Nephron progenitor cell (in vitro differentiated cells): ENCODE data around the gene HS3ST2.

ENCODE experiments used
- DNase-seq: peaks from one replicate; pipeline ENCODE4 v3.0.0; 2021
- H3K27ac Mint-ChIP-seq: 2 replicates; pipeline ENCODE4 v1.8.0; 2021; ENCODE audit warnings: mild to moderate bottlenecking, moderate library complexity, mixed read lengths
- H3K27me3 Mint-ChIP-seq: 2 replicates; pipeline ENCODE4 v1.8.0; 2021; ENCODE audit warnings: mild to moderate bottlenecking, low read depth, mixed read lengths; ENCODE audit not compliant: poor library complexity
- H3K36me3 Mint-ChIP-seq: 2 replicates; pipeline ENCODE4 v1.8.0; 2021; ENCODE audit warnings: low read depth, mixed read lengths
- H3K4me1 Mint-ChIP-seq: 2 replicates; pipeline ENCODE4 v1.8.0; 2021; ENCODE audit warnings: mixed read lengths
- H3K4me3 Mint-ChIP-seq: 2 replicates; pipeline ENCODE4 v1.8.0; 2021; ENCODE audit warnings: mild to moderate bottlenecking, moderate library complexity, mixed read lengths
- H3K9me3 Mint-ChIP-seq: 2 replicates; pipeline ENCODE4 v1.8.0; 2021; ENCODE audit warnings: mild to moderate bottlenecking, moderate library complexity, mixed read lengths
- CTCF ChIP-seq: fragments of 200-600 bp; sonication (generic); IDR thresholded peaks from 2 replicates; pipeline ENCODE4 v1.5.0; 2021; ENCODE audit warnings: antibody characterized with exemption

The HS3ST2 gene

GRCh38 chr16:22786691-22787090 lies 27.3 kb upstream of the HS3ST2 start:
- no peak overlapping the region for H3K4me3 Mint-ChIP-seq

GRCh38 chr16:22787466-22788192 lies 26.3 kb upstream of the HS3ST2 start:
- H3K27me3 Mint-ChIP-seq, result peaks cover 4% of the 10 kb centered on the region
- no peak overlapping the region for H3K4me3 Mint-ChIP-seq
- H3K27ac Mint-ChIP-seq, result peak overlapping the region; percentile 10
- no peak for DNase-seq
- H3K36me3 Mint-ChIP-seq, result no peaks in the 10 kb centered on the region
- no peak for TF ChIP-seq CTCF
- H3K4me1 Mint-ChIP-seq, result peaks cover 6% of the 10 kb centered on the region
- no peaks in the 10 kb centered on the region for H3K9me3 Mint-ChIP-seq

More at GRCh38 chr16:22786691-22787090, 27.3 kb upstream of the HS3ST2 start:
- H3K9me3 Mint-ChIP-seq, result no peaks in the 10 kb centered on the region
- H3K27ac Mint-ChIP-seq, result no peak overlapping the region
- no peaks in the 10 kb centered on the region for H3K36me3 Mint-ChIP-seq
- DNase-seq, result no peak
- TF ChIP-seq CTCF, result no peak
- H3K27me3 Mint-ChIP-seq, result peaks cover 4% of the 10 kb centered on the region
- H3K4me1 Mint-ChIP-seq, result peaks cover 10% of the 10 kb centered on the region

DNA sequence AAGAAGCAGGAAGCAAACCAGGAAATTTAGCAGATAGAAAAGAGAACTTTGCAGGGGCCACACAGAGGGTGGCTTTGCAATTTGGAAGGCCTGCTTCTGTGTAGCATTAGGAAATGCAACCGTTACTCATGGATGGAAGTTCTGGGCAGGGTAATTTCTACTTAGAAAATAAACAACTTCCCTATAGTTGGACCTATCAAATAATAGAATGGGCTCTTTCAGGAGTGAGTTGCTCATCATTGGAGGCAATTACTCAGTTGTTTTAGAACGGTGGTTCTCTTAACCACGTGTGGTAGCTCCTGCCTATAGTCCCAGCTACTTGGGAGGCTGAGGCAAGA lies 25.8 kb upstream of the HS3ST2 start:
- peaks cover 3% of the 10 kb centered on the region for H3K27me3 Mint-ChIP-seq
- no peak for TF ChIP-seq CTCF
- no peak overlapping the region for H3K4me3 Mint-ChIP-seq
- no peaks in the 10 kb centered on the region for H3K36me3 Mint-ChIP-seq
- no peak overlapping the region for H3K27ac Mint-ChIP-seq
- peaks cover 6% of the 10 kb centered on the region for H3K4me1 Mint-ChIP-seq
- DNase-seq, result no peak
- no peaks in the 10 kb centered on the region for H3K9me3 Mint-ChIP-seq

DNA sequence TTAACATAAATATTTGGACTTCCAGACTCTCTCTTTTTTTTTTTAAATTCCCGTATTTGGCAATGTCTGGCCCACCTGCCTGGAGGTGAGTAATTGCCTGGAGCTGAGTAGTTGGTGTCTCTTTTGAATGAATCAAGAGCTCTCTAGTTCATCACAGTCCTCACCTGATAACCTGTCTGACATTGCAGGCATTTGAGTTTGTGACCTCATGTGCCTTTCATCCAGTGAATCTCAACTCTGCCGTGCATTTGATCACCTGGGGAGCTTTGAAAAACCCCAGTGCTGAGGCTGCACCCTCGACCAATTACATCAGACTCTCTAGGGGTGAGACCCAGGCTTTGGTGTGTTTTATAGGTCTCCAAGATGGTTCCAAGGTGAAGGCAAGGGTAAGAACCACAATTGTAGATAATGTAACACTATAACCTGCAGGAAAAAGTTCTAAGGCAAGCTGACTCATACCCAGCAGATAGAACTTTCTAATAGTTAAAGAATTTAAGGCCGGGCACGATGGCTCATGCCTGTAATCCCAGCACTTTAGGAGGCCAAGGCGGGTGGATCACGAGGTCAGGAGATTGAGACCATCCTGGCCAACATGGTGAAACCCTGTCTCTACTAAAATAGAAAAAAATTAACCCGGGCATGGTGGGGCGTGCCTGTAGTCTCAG lies 24.5 kb upstream of the HS3ST2 start:
- Mint-ChIP-seq H3K9me3 (peaks cover 7% of the 10 kb centered on the region), H3K27me3 (peaks cover 5% of the 10 kb centered on the region), H3K27ac (no peak overlapping the region), H3K36me3 (no peaks in the 10 kb centered on the region), H3K4me1 (peaks cover 6% of the 10 kb centered on the region), H3K4me3 (no peak overlapping the region)
- TF ChIP-seq CTCF, result no peak
- no peak for DNase-seq

- H3K27me3 Mint-ChIP-seq, result peaks cover 28% of the 10 kb centered on the region
- H3K4me3 Mint-ChIP-seq, result no peak overlapping the region
- no peak overlapping the region for H3K27ac Mint-ChIP-seq
These were observed 16.4 kb upstream of the HS3ST2 start for GRCh38 chr16:22797551-22797950.

More at GRCh38 chr16:22797551-22797950, 16.4 kb upstream of the HS3ST2 start:
- Mint-ChIP-seq H3K9me3 (peaks cover 20% of the 10 kb centered on the region), H3K36me3 (no peaks in the 10 kb centered on the region), H3K4me1 (peaks cover 10% of the 10 kb centered on the region)
- no peak for DNase-seq
- TF ChIP-seq CTCF, result no peak
